ENCODE data around the gene CTBP1.

Gene CTBP1

GRCh38 chr4:1203026-1203616 is 45.8 kb downstream of the CTBP1 start:
- no peak overlapping the region for H3K27ac ChIP-seq (ENCODE audit: low read depth, low read length)
- no peaks in the 10 kb centered on the region for H3K4me1 ChIP-seq (ENCODE audit: insufficient read depth, low read length)
- H3K36me3 ChIP-seq (ENCODE audit: insufficient read depth, low read length), result no peaks in the 10 kb centered on the region
- no peaks in the 10 kb centered on the region for H3K9me3 ChIP-seq (ENCODE audit: insufficient read depth, low read depth, low read length)
- WGBS, result 96% methylated on average over 13 of the region's 13 CpGs
- no peak overlapping the region for H3K4me3 ChIP-seq (ENCODE audit: low read length)
- no peak overlapping the region for H3K9ac ChIP-seq (ENCODE audit: low read depth, low read length)
- no peaks in the 10 kb centered on the region for H3K27me3 ChIP-seq (ENCODE audit: insufficient read depth, low read length)

- H3K36me3 ChIP-seq (ENCODE audit: insufficient read depth, low read length), result no peaks in the 10 kb centered on the region
- no peak overlapping the region for H3K27ac ChIP-seq (ENCODE audit: low read depth, low read length)
- 91% methylated on average over 19 of the region's 19 CpGs for WGBS
- no peak overlapping the region for H3K9ac ChIP-seq (ENCODE audit: low read depth, low read length)
- no peaks in the 10 kb centered on the region for H3K9me3 ChIP-seq (ENCODE audit: insufficient read depth, low read depth, low read length)
- H3K27me3 ChIP-seq (ENCODE audit: insufficient read depth, low read length), result no peaks in the 10 kb centered on the region
- H3K4me1 ChIP-seq (ENCODE audit: insufficient read depth, low read length), result no peaks in the 10 kb centered on the region
- no peak overlapping the region for H3K4me3 ChIP-seq (ENCODE audit: low read length)
Measured at GRCh38 chr4:1202526-1203011, 46.4 kb downstream of the CTBP1 start.

DNA sequence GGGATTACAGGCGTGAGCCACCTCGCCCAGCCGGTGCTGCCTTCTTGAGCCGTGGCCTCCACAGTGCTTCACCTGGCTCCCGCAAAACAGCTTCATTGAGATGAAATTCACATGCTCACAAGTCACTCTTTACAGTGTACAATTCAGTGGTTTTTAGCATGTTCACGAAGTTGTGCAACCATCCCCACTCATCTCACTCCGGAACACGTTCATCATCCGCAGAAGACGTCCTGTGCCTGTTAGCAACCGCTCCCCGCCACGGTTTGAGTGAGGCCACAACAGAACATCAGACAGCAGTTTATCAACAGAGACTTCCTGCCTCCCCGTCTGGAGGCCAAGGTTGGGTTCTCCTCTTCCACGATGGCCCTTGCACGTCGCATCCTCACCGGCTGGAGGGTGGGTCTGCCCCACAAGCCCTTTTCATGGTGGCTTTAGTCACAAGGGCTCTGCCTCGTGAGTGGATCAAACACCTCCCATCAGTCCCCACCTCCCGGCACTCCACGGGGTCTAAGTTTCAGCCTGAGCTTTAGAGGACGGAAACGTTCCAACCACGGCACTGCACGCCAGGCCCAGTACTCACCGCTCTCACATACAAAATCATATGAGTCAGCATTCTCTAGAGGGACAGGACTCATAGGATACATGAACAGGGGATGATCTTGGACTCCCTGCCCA is 46.9 kb downstream of the CTBP1 start:
- Histone ChIP-seq H3K9me3 (ENCODE audit: insufficient read depth, low read depth, low read length) (no peaks in the 10 kb centered on the region), H3K36me3 (ENCODE audit: insufficient read depth, low read length) (no peaks in the 10 kb centered on the region), H3K4me3 (ENCODE audit: low read length) (no peak overlapping the region), H3K27me3 (ENCODE audit: insufficient read depth, low read length) (no peaks in the 10 kb centered on the region), H3K9ac (ENCODE audit: low read depth, low read length) (no peak overlapping the region), H3K27ac (ENCODE audit: low read depth, low read length) (no peak overlapping the region), H3K4me1 (ENCODE audit: insufficient read depth, low read length) (no peaks in the 10 kb centered on the region)
- WGBS, result 94% methylated on average over 26 of the region's 26 CpGs

- Histone ChIP-seq H3K9me3 (ENCODE audit: insufficient read depth, low read depth, low read length) (no peaks in the 10 kb centered on the region), H3K9ac (ENCODE audit: low read depth, low read length) (no peak overlapping the region), H3K4me3 (ENCODE audit: low read length) (no peak overlapping the region), H3K36me3 (ENCODE audit: insufficient read depth, low read length) (no peaks in the 10 kb centered on the region), H3K27me3 (ENCODE audit: insufficient read depth, low read length) (no peaks in the 10 kb centered on the region), H3K4me1 (ENCODE audit: insufficient read depth, low read length) (no peaks in the 10 kb centered on the region), H3K27ac (ENCODE audit: low read depth, low read length) (no peak overlapping the region)
- 86% methylated on average over 20 of the region's 20 CpGs for WGBS
Measured at GRCh38 chr4:1200425-1201035, 48.4 kb downstream of the CTBP1 start.

GRCh38 chr4:1199556-1200331 is 49.2 kb downstream of the CTBP1 start:
- Histone ChIP-seq H3K4me1 (ENCODE audit: insufficient read depth, low read length) (no peaks in the 10 kb centered on the region), H3K27ac (ENCODE audit: low read depth, low read length) (no peak overlapping the region), H3K36me3 (ENCODE audit: insufficient read depth, low read length) (no peaks in the 10 kb centered on the region), H3K9me3 (ENCODE audit: insufficient read depth, low read depth, low read length) (no peaks in the 10 kb centered on the region), H3K4me3 (ENCODE audit: low read length) (no peak overlapping the region), H3K9ac (ENCODE audit: low read depth, low read length) (no peak overlapping the region), H3K27me3 (ENCODE audit: insufficient read depth, low read length) (no peaks in the 10 kb centered on the region)
- 91% methylated on average over 26 of the region's 27 CpGs for WGBS

- no peak overlapping the region for H3K27ac ChIP-seq (ENCODE audit: low read depth, low read length)
- H3K27me3 ChIP-seq (ENCODE audit: insufficient read depth, low read length), result no peaks in the 10 kb centered on the region
- no peaks in the 10 kb centered on the region for H3K4me1 ChIP-seq (ENCODE audit: insufficient read depth, low read length)
- H3K9ac ChIP-seq (ENCODE audit: low read depth, low read length), result no peak overlapping the region
- no peak overlapping the region for H3K4me3 ChIP-seq (ENCODE audit: low read length)
- H3K9me3 ChIP-seq (ENCODE audit: insufficient read depth, low read depth, low read length), result no peaks in the 10 kb centered on the region
- H3K36me3 ChIP-seq (ENCODE audit: insufficient read depth, low read length), result no peaks in the 10 kb centered on the region
- WGBS, result 89% methylated on average over 24 of the region's 24 CpGs
Measured at GRCh38 chr4:1198098-1198844, 50.7 kb downstream of the CTBP1 start.

DNA sequence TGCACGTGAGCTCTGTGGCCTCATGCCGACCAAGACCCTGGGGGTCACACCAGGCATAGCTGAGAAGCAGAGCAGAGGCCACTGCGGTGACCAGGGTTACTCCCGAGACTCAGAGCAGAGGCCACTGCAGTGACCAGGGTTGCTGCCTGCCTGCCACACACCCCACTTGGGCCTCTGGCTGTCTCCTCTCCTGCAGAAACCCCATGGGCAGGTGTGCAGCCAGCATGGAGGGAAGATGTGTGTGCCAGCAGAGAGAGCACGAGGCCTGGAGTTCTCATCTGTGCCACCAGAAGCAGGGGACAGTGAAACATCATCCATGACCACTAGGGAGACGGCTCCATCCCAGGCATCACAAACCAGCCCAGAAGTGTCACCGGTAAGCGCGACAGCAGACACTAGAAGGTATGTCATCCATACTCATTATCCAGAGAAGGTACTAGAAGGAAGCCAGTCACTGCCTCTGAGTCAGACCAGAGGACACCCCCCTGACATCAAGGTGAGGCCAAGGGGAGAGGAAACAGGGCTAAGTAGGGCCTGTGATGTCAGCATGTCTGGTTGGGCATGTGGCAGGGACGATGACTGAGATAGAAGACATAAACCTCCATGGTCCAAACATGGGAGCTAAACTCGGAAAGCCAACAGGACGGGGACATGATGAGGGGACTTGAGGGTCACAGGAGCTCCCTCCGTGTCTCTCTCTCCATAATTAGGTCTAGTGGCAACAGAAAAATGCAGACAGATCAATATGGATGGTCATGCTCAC is 52.3 kb downstream of the CTBP1 start:
- WGBS, result 90% methylated on average over 13 of the region's 13 CpGs
- Histone ChIP-seq H3K9ac (ENCODE audit: low read depth, low read length) (no peak overlapping the region), H3K36me3 (ENCODE audit: insufficient read depth, low read length) (no peaks in the 10 kb centered on the region), H3K9me3 (ENCODE audit: insufficient read depth, low read depth, low read length) (no peaks in the 10 kb centered on the region), H3K27me3 (ENCODE audit: insufficient read depth, low read length) (no peaks in the 10 kb centered on the region), H3K27ac (ENCODE audit: low read depth, low read length) (no peak overlapping the region), H3K4me1 (ENCODE audit: insufficient read depth, low read length) (no peaks in the 10 kb centered on the region), H3K4me3 (ENCODE audit: low read length) (no peak overlapping the region)

- WGBS, result 92% methylated on average over 16 of the region's 16 CpGs
- Histone ChIP-seq H3K27me3 (ENCODE audit: insufficient read depth, low read length) (no peaks in the 10 kb centered on the region), H3K4me1 (ENCODE audit: insufficient read depth, low read length) (no peaks in the 10 kb centered on the region), H3K4me3 (ENCODE audit: low read length) (no peak overlapping the region), H3K27ac (ENCODE audit: low read depth, low read length) (no peak overlapping the region), H3K36me3 (ENCODE audit: insufficient read depth, low read length) (no peaks in the 10 kb centered on the region), H3K9ac (ENCODE audit: low read depth, low read length) (no peak overlapping the region), H3K9me3 (ENCODE audit: insufficient read depth, low read depth, low read length) (no peaks in the 10 kb centered on the region)
Measured at GRCh38 chr4:1195891-1196401, 53.0 kb downstream of the CTBP1 start.

- no peak overlapping the region for H3K27ac ChIP-seq (ENCODE audit: low read depth, low read length)
- 92% methylated on average over 29 of the region's 29 CpGs for WGBS
- H3K4me1 ChIP-seq (ENCODE audit: insufficient read depth, low read length), result no peaks in the 10 kb centered on the region
- no peaks in the 10 kb centered on the region for H3K9me3 ChIP-seq (ENCODE audit: insufficient read depth, low read depth, low read length)
- H3K9ac ChIP-seq (ENCODE audit: low read depth, low read length), result no peak overlapping the region
- no peak overlapping the region for H3K4me3 ChIP-seq (ENCODE audit: low read length)
- no peaks in the 10 kb centered on the region for H3K36me3 ChIP-seq (ENCODE audit: insufficient read depth, low read length)
- no peaks in the 10 kb centered on the region for H3K27me3 ChIP-seq (ENCODE audit: insufficient read depth, low read length)
Measured at GRCh38 chr4:1195109-1195671, 53.7 kb downstream of the CTBP1 start.
